Measurements from ENCODE around the gene NUDT4B.
"Not testable (repeated sequence)": the region's sequence is repeated elsewhere in the genome, so short reads cannot be mapped to it uniquely, and the experiment has no call there.

NUDT4B gene

GRCh38 chr1:148748563-148749334, at the start of gene NUDT4B:
NUDT4B (plus strand) TSS chr1:148748774; CDS start chr1:148748953, 179 bp downstream.
- not testable (repeated sequence) for H3K27ac ChIP-seq; H3K9me3 ChIP-seq (replicated peaks in 1 of 11); H4K20me1 ChIP-seq; H3K36me3 ChIP-seq; H3K4me1 ChIP-seq; H3K27me3 ChIP-seq; H3K4me2 ChIP-seq; H3K4me3 ChIP-seq; H3K9ac ChIP-seq

DNA sequence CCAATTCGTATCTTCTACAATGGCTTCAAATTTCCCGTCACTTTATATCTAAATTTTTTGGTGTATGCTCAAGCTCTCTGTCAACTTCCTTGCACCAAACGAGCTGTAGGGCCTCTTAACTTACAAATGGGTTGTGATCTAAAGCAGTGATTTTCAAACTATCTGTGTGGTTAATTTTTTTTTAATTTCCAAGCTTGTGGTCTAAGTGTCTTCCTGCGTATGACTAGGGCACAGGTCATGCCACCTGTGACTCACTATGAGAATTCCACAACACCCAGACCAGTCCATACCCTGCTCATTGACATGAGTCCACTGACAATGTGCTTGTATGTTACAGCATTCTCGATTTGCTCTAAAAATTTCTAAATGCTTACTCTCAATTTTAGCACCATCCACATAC, 49.2 kb upstream of the NUDT4B start:
- not testable (repeated sequence) for H3K36me3 ChIP-seq; H3K4me1 ChIP-seq; H3K27me3 ChIP-seq; H3K9me3 ChIP-seq (replicated peaks in 1 of 11); H3K4me2 ChIP-seq; H3K27ac ChIP-seq; H3K9ac ChIP-seq; H3K4me3 ChIP-seq; H4K20me1 ChIP-seq

GRCh38 chr1:148702242-148702641, 46.3 kb upstream of the NUDT4B start:
- not testable (repeated sequence) for H3K9ac ChIP-seq; H4K20me1 ChIP-seq; H3K4me1 ChIP-seq; H3K4me3 ChIP-seq; H3K27ac ChIP-seq; H3K27me3 ChIP-seq; H3K9me3 ChIP-seq (replicated peaks in 1 of 11); H3K4me2 ChIP-seq; H3K36me3 ChIP-seq

- H3K9me3 ChIP-seq (replicated peaks in 1 of 11); H3K4me2 ChIP-seq; H4K20me1 ChIP-seq; H3K36me3 ChIP-seq; H3K27ac ChIP-seq; H3K9ac ChIP-seq; H3K4me1 ChIP-seq; H3K27me3 ChIP-seq; H3K4me3 ChIP-seq: not testable (repeated sequence)
Measured at GRCh38 chr1:148703973-148704591, 44.5 kb upstream of the NUDT4B start.

- H3K36me3 ChIP-seq; H3K4me1 ChIP-seq; H3K4me3 ChIP-seq; H4K20me1 ChIP-seq; H3K9ac ChIP-seq; H3K4me2 ChIP-seq; H3K27ac ChIP-seq; H3K9me3 ChIP-seq (replicated peaks in 1 of 11); H3K27me3 ChIP-seq: not testable (repeated sequence)
Measured at GRCh38 chr1:148705316-148705948, 43.1 kb upstream of the NUDT4B start.

GRCh38 chr1:148708779-148709333, 39.7 kb upstream of the NUDT4B start:
- H3K36me3 ChIP-seq; H3K4me3 ChIP-seq; H3K4me2 ChIP-seq; H3K9me3 ChIP-seq (replicated peaks in 1 of 11); H3K27ac ChIP-seq; H4K20me1 ChIP-seq; H3K27me3 ChIP-seq; H3K4me1 ChIP-seq; H3K9ac ChIP-seq: not testable (repeated sequence)

DNA sequence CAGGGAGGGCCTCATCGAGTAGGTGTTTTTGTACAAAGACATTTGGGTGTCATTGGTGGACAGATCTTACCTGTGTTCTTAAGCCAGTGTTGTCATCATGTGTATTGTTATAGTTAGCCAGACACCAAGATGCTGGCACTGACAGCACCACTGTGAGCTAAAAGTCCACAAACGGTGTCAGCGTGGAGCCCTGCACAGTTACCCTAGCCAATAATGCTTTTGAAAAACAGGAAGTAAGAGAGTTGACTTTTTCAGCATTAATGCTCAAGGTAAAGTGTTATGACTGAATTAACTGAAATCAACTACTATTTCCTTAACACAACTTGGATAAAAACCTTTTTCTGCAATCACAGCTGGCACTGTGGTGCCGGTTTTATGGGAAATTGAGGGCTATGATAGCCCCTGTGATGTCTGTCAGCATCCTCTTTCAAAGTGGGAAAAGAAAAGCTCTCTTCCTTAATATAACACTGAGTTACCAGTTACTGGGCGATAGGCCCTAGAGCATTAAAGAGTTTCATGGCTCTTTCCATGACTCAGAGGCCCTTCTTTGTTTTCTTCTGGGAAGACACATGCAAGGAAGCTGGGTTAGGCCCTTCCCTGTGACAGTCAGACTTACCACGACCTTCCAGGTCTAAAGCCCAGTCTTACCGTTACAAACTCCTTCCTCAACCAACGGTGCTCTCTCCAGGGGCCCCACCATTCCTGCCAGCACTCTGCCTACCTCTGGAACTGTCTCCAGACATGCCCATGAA, 37.6 kb upstream of the NUDT4B start:
- not testable (repeated sequence) for H3K4me3 ChIP-seq; H3K4me1 ChIP-seq; H3K9me3 ChIP-seq (replicated peaks in 1 of 11); H3K9ac ChIP-seq; H3K36me3 ChIP-seq; H4K20me1 ChIP-seq; H3K27me3 ChIP-seq; H3K4me2 ChIP-seq; H3K27ac ChIP-seq

DNA sequence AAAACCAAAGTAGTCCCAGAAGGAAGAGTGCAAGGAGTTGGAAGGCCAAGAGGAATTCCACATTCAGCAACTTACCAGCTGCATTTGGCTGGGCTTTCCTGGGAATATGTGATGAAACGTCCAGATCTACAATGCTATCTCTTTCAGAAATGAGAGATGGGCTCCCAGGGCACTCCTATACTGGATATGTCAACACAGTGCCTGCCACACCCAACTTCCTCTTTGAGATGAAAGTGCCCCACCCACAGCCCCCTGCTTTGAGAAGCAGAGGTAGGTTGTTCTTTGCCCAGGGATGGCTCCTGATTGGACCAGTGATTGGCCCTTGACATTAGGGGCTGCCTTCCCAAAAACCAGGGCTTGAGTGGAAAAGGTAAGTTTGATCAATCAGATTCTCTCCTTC, 36.2 kb upstream of the NUDT4B start:
- H3K27me3 ChIP-seq; H3K4me1 ChIP-seq; H3K36me3 ChIP-seq; H3K9ac ChIP-seq; H4K20me1 ChIP-seq; H3K27ac ChIP-seq; H3K9me3 ChIP-seq (replicated peaks in 1 of 11); H3K4me3 ChIP-seq; H3K4me2 ChIP-seq: not testable (repeated sequence)

DNA sequence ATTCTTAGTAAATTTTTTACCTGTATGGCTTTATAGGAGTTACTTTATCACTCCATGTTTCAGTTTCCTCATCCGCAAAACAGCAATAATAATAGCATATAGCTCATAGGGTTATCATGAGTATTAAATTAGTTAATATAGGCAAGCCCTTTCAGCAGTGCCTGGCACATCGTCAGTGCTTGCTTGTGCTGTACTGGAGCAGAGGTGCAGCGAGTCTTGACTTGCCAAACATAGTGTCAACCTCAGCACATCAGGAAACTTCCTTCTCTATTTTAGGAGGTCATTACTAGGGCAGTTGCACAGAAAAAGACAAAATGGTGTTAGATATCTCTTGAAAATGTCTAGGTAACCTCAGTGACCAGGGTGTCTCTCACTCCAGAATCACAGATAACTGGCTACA, 33.1 kb upstream of the NUDT4B start:
- not testable (repeated sequence) for H3K9ac ChIP-seq; H4K20me1 ChIP-seq; H3K4me1 ChIP-seq; H3K9me3 ChIP-seq (replicated peaks in 1 of 11); H3K4me3 ChIP-seq; H3K27ac ChIP-seq; H3K4me2 ChIP-seq; H3K36me3 ChIP-seq; H3K27me3 ChIP-seq

- not testable (repeated sequence) for H3K4me1 ChIP-seq; H3K4me2 ChIP-seq; H3K27me3 ChIP-seq; H3K36me3 ChIP-seq; H4K20me1 ChIP-seq; H3K27ac ChIP-seq; H3K4me3 ChIP-seq; H3K9ac ChIP-seq; H3K9me3 ChIP-seq (replicated peaks in 1 of 11)
Measured at GRCh38 chr1:148716966-148717520, 31.5 kb upstream of the NUDT4B start.

- not testable (repeated sequence) for H3K36me3 ChIP-seq; H3K4me1 ChIP-seq; H3K9ac ChIP-seq; H3K4me3 ChIP-seq; H3K9me3 ChIP-seq (replicated peaks in 1 of 11); H3K4me2 ChIP-seq; H3K27me3 ChIP-seq; H4K20me1 ChIP-seq; H3K27ac ChIP-seq
Measured at GRCh38 chr1:148720918-148721317, 27.7 kb upstream of the NUDT4B start.

- not testable (repeated sequence) for H3K27ac ChIP-seq; H3K9ac ChIP-seq; H3K4me3 ChIP-seq; H4K20me1 ChIP-seq; H3K4me2 ChIP-seq; H3K9me3 ChIP-seq (replicated peaks in 1 of 11); H3K27me3 ChIP-seq; H3K4me1 ChIP-seq; H3K36me3 ChIP-seq
Measured at GRCh38 chr1:148722758-148723157, 25.8 kb upstream of the NUDT4B start.

DNA sequence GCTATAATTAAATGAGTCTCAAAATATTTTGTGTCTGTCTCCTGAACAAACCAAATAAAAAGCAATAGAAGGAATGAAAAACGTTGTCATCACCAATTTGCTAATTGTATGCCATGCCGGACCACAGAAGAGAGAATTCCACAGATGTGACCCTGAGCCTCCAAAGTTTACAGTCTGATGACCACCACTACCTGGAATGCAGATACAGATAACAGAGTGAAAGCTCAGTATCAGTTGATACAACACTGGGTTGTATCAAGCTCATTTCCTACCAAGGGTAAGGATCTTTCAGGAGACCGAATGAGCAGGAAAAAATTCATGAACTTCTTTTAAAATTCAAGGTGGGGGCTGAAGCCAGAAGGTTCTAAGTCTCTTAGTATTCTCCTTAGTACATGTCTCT, 25.1 kb upstream of the NUDT4B start:
- H3K27ac ChIP-seq; H3K9me3 ChIP-seq (replicated peaks in 1 of 11); H3K9ac ChIP-seq; H4K20me1 ChIP-seq; H3K4me1 ChIP-seq; H3K36me3 ChIP-seq; H3K27me3 ChIP-seq; H3K4me3 ChIP-seq; H3K4me2 ChIP-seq: not testable (repeated sequence)

Measured in BLaER1 treated with 17β-estradiol and CSF1 and Interleukin-3, amounts not matched to agents 10 nM and 100 nM (cell line).